HCT116 (cell line): ENCODE measurements around the gene SDF2. TPM values are rescaled to one million over a fixed set of nuclear protein-coding genes. Genes with fewer than 3 reads are reported as not detected.

ENCODE experiments used
- ATAC-seq: fragments of 200-7000 bp; cut with Tn5 transposase; 2 replicates; pipeline ENCODE4 v1.9.1; 2020; ENCODE audit warnings: mild to moderate bottlenecking, moderate library complexity
- BruUV-seq: library from RNA; stranded (reverse); fragments of 400-500 nt; replicated peaks from 2 replicates; lab custom pipeline; 2021; lab: Mats Ljungman, UMichigan
- CTCF ChIA-PET: fragments of 300-600 bp; sonication (Branson Sonifier 250); formaldehyde crosslinking; loops from one replicate; lab custom pipeline; 2021; ENCODE audit warnings: antibody characterized with exemption; lab: Charles Lee
- POLR2A ChIA-PET: fragments of 300-600, 350-600 bp; sonication (Branson Sonifier 250); formaldehyde crosslinking; loops from one replicate; lab custom pipeline; 2021; ENCODE audit warnings: antibody characterized with exemption; lab: Charles Lee
- RAD21 ChIA-PET, 2 experiments: fragments of 300-600 bp; sonication (Branson Sonifier 250); formaldehyde crosslinking; loops; one replicate each; lab custom pipeline; 2023; ENCODE audit warnings: low total read pairs in 2 of 2; ENCODE audit not compliant: uncharacterized antibody in 2 of 2, unreplicated experiment in 2 of 2, low non-redundant PET in 1 of 2; lab: Charles Lee
- DNase-seq: peaks from one replicate; pipeline ENCODE4 v3.0.0-alpha.2; 2010; ENCODE audit warnings: low read depth, low spot score
- H2AFZ ChIP-seq: fragments of 200-600 bp; shearing (Covaris generic), sonication (generic); 2 replicates; pipeline ENCODE4 v1.6.1; 2017; ENCODE audit warnings: low read depth, mixed run types, mixed read lengths, antibody characterized with exemption, low read length; ENCODE audit not compliant: poor library complexity, severe bottlenecking
- H3K27ac ChIP-seq: 2 replicates; pipeline ENCODE4 v1.5.1; 2012; ENCODE audit warnings: low read depth, low read length
- H3K27me3 ChIP-seq: fragments of 200-600 bp; sonication (generic); 2 replicates; pipeline ENCODE4 v1.6.1; 2016; ENCODE audit warnings: mixed run types, low read length, mixed read lengths; ENCODE audit not compliant: insufficient read depth
- H3K36me3 ChIP-seq, 2 experiments: fragments of 200-500 bp in 1 of 2; fragments of 200-600 bp in 1 of 2; sonication (Bioruptor generic) in 1 of 2; sonication (generic) in 1 of 2; 2 replicates each; pipeline versions ENCODE4 v1.5.1 to v1.6.1; 2014 to 2016; ENCODE audit warnings: low read length in 2 of 2, inconsistent platforms in 1 of 2, mixed read lengths in 1 of 2, mixed run types in 1 of 2; ENCODE audit not compliant: insufficient read depth in 2 of 2, control insufficient read depth in 1 of 2
- H3K4me1 ChIP-seq, 2 experiments: fragments of 200-600 bp in 1 of 2; sonication (generic) in 1 of 2; 2 replicates each; pipeline versions ENCODE4 v1.5.1 to v1.6.1; 2012 to 2017; ENCODE audit warnings: low read length in 2 of 2, inconsistent platforms in 1 of 2, mild to moderate bottlenecking in 1 of 2, mixed read lengths in 1 of 2, mixed run types in 1 of 2, moderate library complexity in 1 of 2; ENCODE audit not compliant: insufficient read depth in 2 of 2, control insufficient read depth in 1 of 2
- H3K4me2 ChIP-seq: fragments of 200-600 bp; sonication (generic); 2 replicates; pipeline ENCODE4 v1.6.1; 2017; ENCODE audit warnings: mixed run types, low read length, mixed read lengths
- H3K4me3 ChIP-seq, 2 experiments: fragments of 200-600 bp in 1 of 2; sonication (generic) in 1 of 2; replicated peaks in 1 of 2; 2 replicates each; pipeline ENCODE4 v1.5.1; 2011 to 2016; ENCODE audit warnings: low read length in 2 of 2, control low read depth in 1 of 2, low read depth in 1 of 2, mild to moderate bottlenecking in 1 of 2, mixed read lengths in 1 of 2, mixed run types in 1 of 2
- H3K79me2 ChIP-seq: fragments of 200-600 bp; sonication (generic); 2 replicates; pipeline ENCODE4 v1.6.1; 2017; ENCODE audit warnings: mild to moderate bottlenecking, mixed run types, low read length, moderate library complexity, mixed read lengths; ENCODE audit not compliant: insufficient read depth
- H3K9ac ChIP-seq: fragments of 200-600 bp; sonication (generic); 2 replicates; pipeline ENCODE4 v1.6.1; 2016; ENCODE audit warnings: low read length, mixed read lengths
- H3K9me2 ChIP-seq: fragments of 200-600 bp; sonication (generic), shearing (Covaris generic); 2 replicates; pipeline ENCODE4 v1.6.1; 2017; ENCODE audit warnings: mixed run types, mild to moderate bottlenecking, moderate library complexity; ENCODE audit not compliant: insufficient read depth
- H3K9me3 ChIP-seq, 2 experiments: fragments of 200-500 bp in 1 of 2; fragments of 200-600 bp in 1 of 2; sonication (Bioruptor generic) in 1 of 2; sonication (generic) in 1 of 2; 2 replicates each; pipeline ENCODE4 v1.6.1; 2014 to 2017; ENCODE audit warnings: low read length in 2 of 2, mixed read lengths in 2 of 2, inconsistent platforms in 1 of 2, low read depth in 1 of 2, mild to moderate bottlenecking in 1 of 2, mixed run types in 1 of 2, moderate library complexity in 1 of 2; ENCODE audit not compliant: control insufficient read depth in 1 of 2, insufficient read depth in 1 of 2
- H4K20me1 ChIP-seq: fragments of 200-600 bp; sonication (generic), shearing (Covaris generic); 2 replicates; pipeline ENCODE4 v1.6.1; 2017; ENCODE audit warnings: mixed run types, mild to moderate bottlenecking, moderate library complexity; ENCODE audit not compliant: insufficient read depth
- CBX3 ChIP-seq: IDR thresholded peaks from 2 replicates; pipeline ENCODE4 v1.6.1; 2012; ENCODE audit warnings: low read depth
- CEBPB ChIP-seq: IDR thresholded peaks from 2 replicates; pipeline ENCODE4 v1.6.1; 2012; ENCODE audit warnings: low read depth
- EGR1 ChIP-seq: IDR thresholded peaks from 2 replicates; pipeline ENCODE4 v1.6.1; 2012; ENCODE audit warnings: low read depth
- ELF1 ChIP-seq: IDR thresholded peaks from 2 replicates; pipeline ENCODE4 v1.6.1; 2012; ENCODE audit warnings: low read depth, borderline replicate concordance
- EZH2 ChIP-seq: fragments of 200-600 bp; sonication (generic); IDR thresholded peaks from 2 replicates; pipeline ENCODE4 v1.6.1; 2017; ENCODE audit warnings: antibody characterized with exemption, mixed run types
- EZH2phosphoT487 ChIP-seq: fragments of 200-600 bp; IDR thresholded peaks from 2 replicates; pipeline ENCODE4 v1.6.1; 2018; ENCODE audit warnings: antibody characterized with exemption, borderline replicate concordance
- FOSL1 ChIP-seq: IDR thresholded peaks from 2 replicates; pipeline ENCODE4 v1.6.1; 2012; ENCODE audit warnings: low read depth
- MAX ChIP-seq: IDR thresholded peaks from 2 replicates; pipeline ENCODE4 v1.6.1; 2012
- POLR2A ChIP-seq: IDR thresholded peaks from 2 replicates; pipeline ENCODE4 v1.7.0; 2011; ENCODE audit warnings: borderline replicate concordance; ENCODE audit not compliant: insufficient read depth, insufficient read length; ENCODE audit errors: extremely low read depth
- POLR2AphosphoS5 ChIP-seq: IDR thresholded peaks from 2 replicates; pipeline ENCODE4 v1.6.1; 2011; ENCODE audit warnings: mild to moderate bottlenecking, low read depth, low read length, moderate library complexity
- RAD21 ChIP-seq: IDR thresholded peaks from 2 replicates; pipeline ENCODE4 v1.6.1; 2012; ENCODE audit warnings: low read depth, mild to moderate bottlenecking
- REST ChIP-seq: IDR thresholded peaks from 2 replicates; pipeline ENCODE4 v1.6.1; 2012; ENCODE audit warnings: low read depth
- SIN3A ChIP-seq: IDR thresholded peaks from 2 replicates; pipeline ENCODE4 v1.6.1; 2012; ENCODE audit warnings: low read depth
- SP1 ChIP-seq: IDR thresholded peaks from 2 replicates; pipeline ENCODE4 v1.6.1; 2012; ENCODE audit warnings: low read depth
- SRF ChIP-seq: IDR thresholded peaks from 2 replicates; pipeline ENCODE4 v1.6.1; 2012; ENCODE audit warnings: low read depth
- YY1 ChIP-seq: IDR thresholded peaks from 2 replicates; pipeline ENCODE4 v1.6.1; 2011; ENCODE audit warnings: low read length, low read depth, moderate library complexity, mild to moderate bottlenecking; ENCODE audit not compliant: insufficient replicate concordance; ENCODE audit errors: extremely low read depth
- ZNF274 ChIP-seq: fragments of 200-500 bp; sonication (Bioruptor generic); IDR thresholded peaks from 2 replicates; pipeline ENCODE4 v1.6.1; 2014; ENCODE audit warnings: mild to moderate bottlenecking, low read depth, low read length, inconsistent platforms
- intact Hi-C: fragments of 100-400 bp; cut with micrococcal nuclease; formaldehyde crosslinking; loops from 2 replicates; pipeline ENCODE4 v1.10.0; 2022
- total RNA-seq: library from RNA; stranded (reverse); gene quantifications from one replicate; pipeline ENCODE4 v1.2.1, GENCODE V29; 2021; ENCODE audit not compliant: unreplicated experiment
- TF ChIP-seq, protein P1 (sequence below): IDR thresholded peaks from 2 replicates; pipeline ENCODE4 v1.6.1; 2011; ENCODE audit warnings: mild to moderate bottlenecking, low read length, moderate library complexity; ENCODE audit not compliant: insufficient replicate concordance; ENCODE audit errors: extremely low read depth
- TF ChIP-seq, protein P2 (sequence below): IDR thresholded peaks from 2 replicates; pipeline ENCODE4 v1.6.1; 2012

SDF2 gene
- total RNA-seq, 1 experiment from 2014 or later: 41.3 TPM

DNA sequence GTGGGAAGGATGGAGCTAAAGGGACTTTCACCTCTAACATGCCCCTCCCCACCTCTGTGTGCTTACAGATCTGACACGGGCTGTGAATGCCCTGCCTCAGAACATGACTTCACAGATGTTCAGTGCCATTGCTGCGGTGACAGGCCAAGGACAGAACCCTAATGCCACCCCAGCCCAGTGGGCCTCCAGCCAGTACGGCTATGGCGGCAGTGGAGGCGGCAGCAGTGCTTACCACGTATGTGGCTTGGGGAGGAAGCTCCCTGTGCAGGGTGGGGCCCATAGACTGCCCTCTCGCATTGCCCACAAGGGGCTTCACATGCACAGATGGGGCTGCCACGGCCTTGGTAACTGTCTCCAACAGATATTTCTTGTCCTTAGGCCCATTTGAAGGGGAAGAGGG lies 38.6 kb upstream of the SDF2 start:
- H2AFZ ChIP-seq: no peak overlapping the region
- ChIA-PET RAD21 (no interaction called here), POLR2A (interaction anchor here (1.5 kb wide), 1 partner anchor 11 kb away, joined by 7 read pairs; the partner anchor contains the start of gene PROCA1), CTCF (no interaction called here)
- no peaks in the 10 kb centered on the region for H3K4me1 ChIP-seq
- intact Hi-C loops: no loop called here
- no peaks in the 10 kb centered on the region for H3K9me3 ChIP-seq
- H3K4me3 ChIP-seq: no peak overlapping the region
- ATAC-seq: no peak
- TF ChIP-seq CEBPB (no peak), MAX (no peak), ZNF274 (no peak), REST (no peak), YY1 (no peak), EGR1 (no peak), POLR2AphosphoS5 (no peak), SP1 (no peak), POLR2A (no peak), FOSL1 (no peak), CBX3 (no peak), ELF1 (no peak), EZH2 (no peak), EZH2phosphoT487 (no peak), SIN3A (no peak), RAD21 (no peak), SRF (no peak)
- TF ChIP-seq, protein P1, sequence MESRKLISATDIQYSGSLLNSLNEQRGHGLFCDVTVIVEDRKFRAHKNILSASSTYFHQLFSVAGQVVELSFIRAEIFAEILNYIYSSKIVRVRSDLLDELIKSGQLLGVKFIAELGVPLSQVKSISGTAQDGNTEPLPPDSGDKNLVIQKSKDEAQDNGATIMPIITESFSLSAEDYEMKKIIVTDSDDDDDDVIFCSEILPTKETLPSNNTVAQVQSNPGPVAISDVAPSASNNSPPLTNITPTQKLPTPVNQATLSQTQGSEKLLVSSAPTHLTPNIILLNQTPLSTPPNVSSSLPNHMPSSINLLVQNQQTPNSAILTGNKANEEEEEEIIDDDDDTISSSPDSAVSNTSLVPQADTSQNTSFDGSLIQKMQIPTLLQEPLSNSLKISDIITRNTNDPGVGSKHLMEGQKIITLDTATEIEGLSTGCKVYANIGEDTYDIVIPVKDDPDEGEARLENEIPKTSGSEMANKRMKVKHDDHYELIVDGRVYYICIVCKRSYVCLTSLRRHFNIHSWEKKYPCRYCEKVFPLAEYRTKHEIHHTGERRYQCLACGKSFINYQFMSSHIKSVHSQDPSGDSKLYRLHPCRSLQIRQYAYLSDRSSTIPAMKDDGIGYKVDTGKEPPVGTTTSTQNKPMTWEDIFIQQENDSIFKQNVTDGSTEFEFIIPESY: no peak
- TF ChIP-seq, protein P2, sequence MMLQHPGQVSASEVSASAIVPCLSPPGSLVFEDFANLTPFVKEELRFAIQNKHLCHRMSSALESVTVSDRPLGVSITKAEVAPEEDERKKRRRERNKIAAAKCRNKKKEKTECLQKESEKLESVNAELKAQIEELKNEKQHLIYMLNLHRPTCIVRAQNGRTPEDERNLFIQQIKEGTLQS: no peak
- H3K4me2 ChIP-seq: no peak overlapping the region
- no peaks in the 10 kb centered on the region for H3K9me2 ChIP-seq
- no peak overlapping the region for H3K9ac ChIP-seq
- no TSS peak for BruUV-seq
- H3K79me2 ChIP-seq: no peaks in the 10 kb centered on the region
- DNase-seq: no peak
- H4K20me1 ChIP-seq: no peaks in the 10 kb centered on the region
- H3K27ac ChIP-seq: no peak overlapping the region
- H3K27me3 ChIP-seq: no peaks in the 10 kb centered on the region
- H3K36me3 ChIP-seq: peaks cover 50 to 52% of the 10 kb centered on the region in 2 experiments
